Suprapubic skin (tissue), 3 donors: Measurements from ENCODE around the gene ANAPC7.

Source experiments
- CTCF ChIP-seq, 2 donors: fragments of 200-600 bp in 1 of 2; fragments of 450-650 bp in 1 of 2; sonication (generic) in 1 of 2; IDR thresholded peaks; one replicate each; pipeline ENCODE4 v1.5.1; 2016 to 2019; ENCODE audit warnings: antibody characterized with exemption in 2 of 2, mild to moderate bottlenecking in 1 of 2, moderate library complexity in 1 of 2
- POLR2AphosphoS5 ChIP-seq, 3 donors: sonication (generic); formaldehyde crosslinking; IDR thresholded peaks; one replicate each; pipeline ENCODE4 v1.6.1; 2017; ENCODE audit warnings: antibody characterized with exemption in 3 of 3

GRCh38 chr12:110345963-110346362 lies 57.5 kb downstream of the ANAPC7 start:
- TF ChIP-seq CTCF (IDR thresholded peaks at IDR 0.05) (no peak), POLR2AphosphoS5 (IDR thresholded peaks at IDR 0.05) (no peak)
